H1 (cell line): ENCODE data around the gene TSPAN2.

Experiments used
- CBX5 ChIP-seq: fragments of 300-800, 300-1000 bp; sonication (generic); IDR thresholded peaks from 2 replicates; pipeline ENCODE4 v1.7.1; 2016; ENCODE audit warnings: antibody characterized with exemption, low read length, low read depth
- EZH2 ChIP-seq: fragments of 200-600 bp; sonication (generic); IDR thresholded peaks from 2 replicates; pipeline ENCODE4 v1.7.1; 2012; ENCODE audit warnings: low read depth, mild to moderate bottlenecking, moderate library complexity, low read length, inconsistent platforms; ENCODE audit not compliant: severe bottlenecking
- HDAC2 ChIP-seq, 2 experiments: fragments of 300-600 bp in 1 of 2; sonication (generic) in 1 of 2; IDR thresholded peaks; 2 replicates each; pipeline ENCODE4 v1.6.1; 2011 to 2012; ENCODE audit warnings: low read depth in 2 of 2, low read length in 2 of 2, mild to moderate bottlenecking in 2 of 2, moderate library complexity in 2 of 2, borderline replicate concordance in 1 of 2, inconsistent platforms in 1 of 2
- KDM1A ChIP-seq: fragments of 200-600, 300-600 bp; sonication (generic); IDR thresholded peaks from 2 replicates; pipeline ENCODE4 v1.7.1; 2016; ENCODE audit warnings: mild to moderate bottlenecking, low read length, borderline replicate concordance
- POLR2A ChIP-seq, 2 experiments: IDR thresholded peaks; 1 replicate in 1 of 2; 2 replicates in 1 of 2; pipeline ENCODE4 v1.6.1; 2011; ENCODE audit warnings: low read depth in 2 of 2, low read length in 2 of 2, mild to moderate bottlenecking in 2 of 2; ENCODE audit errors: control extremely low read depth in 1 of 2
- POLR2AphosphoS5 ChIP-seq: IDR thresholded peaks from 2 replicates; pipeline ENCODE4 v1.6.1; 2011; ENCODE audit warnings: low read depth, low read length
- RBBP5 ChIP-seq: IDR thresholded peaks from 2 replicates; pipeline ENCODE4 v1.7.1; 2012; ENCODE audit warnings: low read depth, mild to moderate bottlenecking, inconsistent platforms, low read length, moderate library complexity, borderline replicate concordance
- RFX5 ChIP-seq: IDR thresholded peaks from 2 replicates; pipeline ENCODE4 v1.6.1; 2011; ENCODE audit warnings: low read depth, low read length, improper control_type of control experiment, borderline replicate concordance
- TBP ChIP-seq: IDR thresholded peaks from 2 replicates; pipeline ENCODE4 v1.6.1; 2011; ENCODE audit warnings: low read depth, low read length, improper control_type of control experiment
- TCF12 ChIP-seq: IDR thresholded peaks from 2 replicates; pipeline ENCODE4 v1.6.1; 2011; ENCODE audit warnings: low read depth, mild to moderate bottlenecking, low read length
- TF ChIP-seq, protein P1 (sequence below), 3 experiments: IDR thresholded peaks; 1 replicate in 2 of 3; 2 replicates in 1 of 3; pipeline versions ENCODE4 v1.5.1 to v1.6.1; 2011; ENCODE audit warnings: low read length in 3 of 3, mild to moderate bottlenecking in 3 of 3, inconsistent platforms in 2 of 3, low read depth in 1 of 3, moderate library complexity in 1 of 3; ENCODE audit not compliant: insufficient read depth in 1 of 3; ENCODE audit errors: control extremely low read depth in 1 of 3
- TF ChIP-seq, protein P2 (sequence below): IDR thresholded peaks from 2 replicates; pipeline ENCODE4 v1.6.1; 2011; ENCODE audit warnings: low read length, improper control_type of control experiment
- TF ChIP-seq, protein P3 (sequence below): IDR thresholded peaks from 2 replicates; pipeline ENCODE4 v1.6.1; 2012; ENCODE audit warnings: inconsistent platforms

DNA sequence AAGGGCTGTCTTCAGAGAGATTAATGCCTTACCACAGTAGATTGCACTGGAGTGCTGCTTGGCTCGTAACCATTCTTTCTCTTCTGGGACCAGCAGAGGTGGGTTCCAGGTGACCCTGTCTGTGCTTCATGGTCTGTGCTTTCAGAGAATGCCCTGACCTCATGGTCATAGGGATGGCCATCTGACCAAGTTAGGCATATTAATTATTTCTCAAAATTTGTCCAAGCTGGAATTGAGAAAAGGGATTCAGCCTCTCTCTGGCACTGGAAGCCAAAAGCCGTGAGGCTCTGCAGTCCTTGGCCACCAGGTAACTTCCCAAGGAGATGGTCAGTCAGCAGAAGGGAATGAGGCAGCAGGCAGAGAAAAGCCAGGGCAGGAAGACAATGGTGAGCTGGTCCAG is 37.2 kb upstream of the TSPAN2 start:
- TF ChIP-seq, protein P1, sequence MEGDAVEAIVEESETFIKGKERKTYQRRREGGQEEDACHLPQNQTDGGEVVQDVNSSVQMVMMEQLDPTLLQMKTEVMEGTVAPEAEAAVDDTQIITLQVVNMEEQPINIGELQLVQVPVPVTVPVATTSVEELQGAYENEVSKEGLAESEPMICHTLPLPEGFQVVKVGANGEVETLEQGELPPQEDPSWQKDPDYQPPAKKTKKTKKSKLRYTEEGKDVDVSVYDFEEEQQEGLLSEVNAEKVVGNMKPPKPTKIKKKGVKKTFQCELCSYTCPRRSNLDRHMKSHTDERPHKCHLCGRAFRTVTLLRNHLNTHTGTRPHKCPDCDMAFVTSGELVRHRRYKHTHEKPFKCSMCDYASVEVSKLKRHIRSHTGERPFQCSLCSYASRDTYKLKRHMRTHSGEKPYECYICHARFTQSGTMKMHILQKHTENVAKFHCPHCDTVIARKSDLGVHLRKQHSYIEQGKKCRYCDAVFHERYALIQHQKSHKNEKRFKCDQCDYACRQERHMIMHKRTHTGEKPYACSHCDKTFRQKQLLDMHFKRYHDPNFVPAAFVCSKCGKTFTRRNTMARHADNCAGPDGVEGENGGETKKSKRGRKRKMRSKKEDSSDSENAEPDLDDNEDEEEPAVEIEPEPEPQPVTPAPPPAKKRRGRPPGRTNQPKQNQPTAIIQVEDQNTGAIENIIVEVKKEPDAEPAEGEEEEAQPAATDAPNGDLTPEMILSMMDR (IDR thresholded peaks at IDR 0.05; ENCODE audit: control extremely low read depth in 1 of 3, insufficient read depth in 1 of 3, low read depth in 1 of 3, low read length in 3 of 3) = no peak
- TF ChIP-seq POLR2AphosphoS5 (no peak), EZH2 (no peak), KDM1A (no peak), TBP (no peak), HDAC2 (IDR thresholded peaks at IDR 0.05; ENCODE audit: borderline replicate concordance in 1 of 2, low read depth in 2 of 2, low read length in 2 of 2) (no peak), TCF12 (no peak), RBBP5 (no peak), CBX5 (no peak), RFX5 (no peak), POLR2A (IDR thresholded peaks at IDR 0.05; ENCODE audit: control extremely low read depth in 1 of 2, low read depth in 2 of 2, low read length in 2 of 2) (no peak)
- TF ChIP-seq, protein P2, sequence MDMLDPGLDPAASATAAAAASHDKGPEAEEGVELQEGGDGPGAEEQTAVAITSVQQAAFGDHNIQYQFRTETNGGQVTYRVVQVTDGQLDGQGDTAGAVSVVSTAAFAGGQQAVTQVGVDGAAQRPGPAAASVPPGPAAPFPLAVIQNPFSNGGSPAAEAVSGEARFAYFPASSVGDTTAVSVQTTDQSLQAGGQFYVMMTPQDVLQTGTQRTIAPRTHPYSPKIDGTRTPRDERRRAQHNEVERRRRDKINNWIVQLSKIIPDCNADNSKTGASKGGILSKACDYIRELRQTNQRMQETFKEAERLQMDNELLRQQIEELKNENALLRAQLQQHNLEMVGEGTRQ = no peak
- TF ChIP-seq, protein P3, sequence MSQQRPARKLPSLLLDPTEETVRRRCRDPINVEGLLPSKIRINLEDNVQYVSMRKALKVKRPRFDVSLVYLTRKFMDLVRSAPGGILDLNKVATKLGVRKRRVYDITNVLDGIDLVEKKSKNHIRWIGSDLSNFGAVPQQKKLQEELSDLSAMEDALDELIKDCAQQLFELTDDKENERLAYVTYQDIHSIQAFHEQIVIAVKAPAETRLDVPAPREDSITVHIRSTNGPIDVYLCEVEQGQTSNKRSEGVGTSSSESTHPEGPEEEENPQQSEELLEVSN = no peak
